IPS DF 6.9 (cell line): ENCODE measurements around the gene PCDHA8.
"Not testable (repeated sequence)": the region's sequence is repeated elsewhere in the genome, so short reads cannot be mapped to it uniquely, and the experiment has no call there.

Experiments used
- DNase-seq: peaks from one replicate; pipeline ENCODE4 v3.0.0-alpha.2; 2013; ENCODE audit warnings: low read depth, low spot score
- H3K27ac ChIP-seq: one replicate; pipeline ENCODE4 v1.5.1; 2013; ENCODE audit warnings: low read length, control low read depth
- H3K27me3 ChIP-seq: 2 replicates; pipeline ENCODE4 v1.6.1; 2013; ENCODE audit warnings: mild to moderate bottlenecking, low read length; ENCODE audit not compliant: control insufficient read depth, insufficient read depth
- H3K36me3 ChIP-seq: 2 replicates; pipeline ENCODE4 v1.6.1; 2013; ENCODE audit warnings: low read length; ENCODE audit not compliant: control insufficient read depth, insufficient read depth
- H3K4me1 ChIP-seq: 2 replicates; pipeline ENCODE4 v1.6.1; 2013; ENCODE audit warnings: low read length; ENCODE audit not compliant: control insufficient read depth, insufficient read depth
- H3K4me3 ChIP-seq: 2 replicates; pipeline ENCODE4 v1.5.1; 2013; ENCODE audit warnings: mild to moderate bottlenecking, low read length
- H3K9me3 ChIP-seq: 2 replicates; pipeline ENCODE4 v1.6.1; 2013; ENCODE audit warnings: low read length, inconsistent platforms; ENCODE audit not compliant: control insufficient read depth, insufficient read depth
- WGBS: extraction: QIAGEN DNeasy Blood & Tissue Kit; methylation state at CpG from one replicate; pipeline ENCODE4 v1.1.7; 2013; ENCODE audit warnings: mixed read lengths, missing lambda C conversion rate; ENCODE audit not compliant: insufficient read length, insufficient coverage; 5-methylcytosine and 5-hydroxymethylcytosine counted together

PCDHA8 gene

DNA sequence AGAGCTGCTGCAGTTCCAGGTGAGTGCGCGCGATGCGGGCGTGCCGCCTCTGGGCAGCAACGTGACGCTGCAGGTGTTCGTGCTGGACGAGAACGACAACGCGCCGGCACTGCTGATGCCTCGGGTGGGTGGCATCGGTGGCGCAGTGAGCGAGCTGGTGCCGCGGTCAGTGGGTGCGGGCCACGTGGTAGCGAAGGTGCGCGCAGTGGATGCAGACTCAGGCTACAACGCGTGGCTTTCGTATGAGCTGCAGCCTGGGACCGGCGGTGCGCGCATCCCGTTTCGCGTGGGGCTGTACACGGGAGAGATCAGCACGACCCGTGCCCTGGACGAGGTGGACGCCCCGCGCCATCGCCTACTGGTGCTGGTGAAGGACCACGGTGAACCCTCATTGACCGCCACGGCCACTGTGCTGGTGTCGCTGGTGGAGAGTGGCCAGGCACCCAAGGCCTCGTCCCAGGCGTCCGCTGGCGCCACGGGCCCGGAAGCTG is 38.2 kb upstream of the PCDHA8 start:
- no peak overlapping the region for H3K27ac ChIP-seq
- H3K36me3 ChIP-seq: peaks cover 4% of the 10 kb centered on the region; the same call in 1 of the 2 replicates
- no CpG with 5 or more reads among the region's 53 CpGs for WGBS
- H3K4me3 ChIP-seq: no peak overlapping the region
- no peaks in the 10 kb centered on the region for H3K4me1 ChIP-seq
- no peaks in the 10 kb centered on the region for H3K9me3 ChIP-seq
- DNase-seq: no peak
- H3K27me3 ChIP-seq: no peaks in the 10 kb centered on the region

- Histone ChIP-seq H3K27me3 (no peaks in the 10 kb centered on the region), H3K9me3 (no peaks in the 10 kb centered on the region), H3K27ac (no peak within 1 kb of the TSS), H3K4me3 (peak within 1 kb of the TSS; percentile 74; the same call in 1 of the 2 replicates), H3K36me3 (peaks cover 4% of the 10 kb centered on the region; the same call in 1 of the 2 replicates), H3K4me1 (no peaks in the 10 kb centered on the region)
- no CpG with 5 or more reads among the region's 47 CpGs for WGBS
- DNase-seq: no peak
These were observed 33.9 kb upstream of the PCDHA8 start, which contains the start of gene PCDHA4 for GRCh38 chr5:140806834-140807775. TSS of gene PCDHA4 (plus strand) at chr5:140807068.

- H3K27ac ChIP-seq, H3K4me1 ChIP-seq, H3K4me3 ChIP-seq, H3K9me3 ChIP-seq, H3K36me3 ChIP-seq, DNase-seq, H3K27me3 ChIP-seq: not testable (repeated sequence)
- no CpG with 5 or more reads among the region's 62 CpGs for WGBS
These were observed 32.6 kb upstream of the PCDHA8 start for GRCh38 chr5:140808241-140808888.

GRCh38 chr5:140808889-140809291 is 32.1 kb upstream of the PCDHA8 start:
- no CpG with 5 or more reads among the region's 43 CpGs for WGBS
- Histone ChIP-seq H3K36me3 (no peaks in the 10 kb centered on the region), H3K27me3 (no peaks in the 10 kb centered on the region), H3K4me1 (no peaks in the 10 kb centered on the region), H3K27ac (no peak overlapping the region), H3K9me3 (no peaks in the 10 kb centered on the region), H3K4me3 (no peak overlapping the region)
- no peak for DNase-seq

- WGBS: 100% methylated on average over 2 of the region's 39 CpGs
- no peak for DNase-seq
- H3K27ac ChIP-seq: no peak within 1 kb of the TSS
- no peaks in the 10 kb centered on the region for H3K27me3 ChIP-seq
- no peaks in the 10 kb centered on the region for H3K9me3 ChIP-seq
- peak within 1 kb of the TSS; percentile 49; the same call in 1 of the 2 replicates for H3K4me3 ChIP-seq
- no peaks in the 10 kb centered on the region for H3K36me3 ChIP-seq
- H3K4me1 ChIP-seq: no peaks in the 10 kb centered on the region
These were observed 19.4 kb upstream of the PCDHA8 start, which contains the start of gene PCDHA5 for GRCh38 chr5:140821375-140822280. TSS of gene PCDHA5 (plus strand) at chr5:140821613.

DNA sequence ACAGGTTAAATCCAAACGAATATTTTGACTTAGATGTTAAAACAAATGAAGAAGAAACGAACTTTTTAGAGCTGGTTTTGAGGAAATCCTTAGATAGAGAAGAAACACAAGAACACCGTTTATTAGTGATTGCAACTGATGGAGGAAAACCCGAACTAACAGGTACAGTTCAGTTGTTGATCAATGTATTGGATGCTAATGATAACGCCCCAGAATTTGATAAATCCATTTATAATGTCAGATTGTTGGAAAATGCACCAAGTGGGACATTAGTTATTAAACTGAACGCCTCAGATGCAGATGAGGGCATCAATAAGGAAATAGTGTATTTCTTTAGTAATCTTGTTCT is 18.7 kb upstream of the PCDHA8 start:
- DNase-seq: no peak
- Histone ChIP-seq H3K4me1 (no peaks in the 10 kb centered on the region), H3K9me3 (no peaks in the 10 kb centered on the region), H3K27me3 (no peaks in the 10 kb centered on the region), H3K36me3 (no peaks in the 10 kb centered on the region), H3K4me3 (no peak overlapping the region), H3K27ac (no peak overlapping the region)
- WGBS: no CpG with 5 or more reads among the region's 6 CpGs

DNA sequence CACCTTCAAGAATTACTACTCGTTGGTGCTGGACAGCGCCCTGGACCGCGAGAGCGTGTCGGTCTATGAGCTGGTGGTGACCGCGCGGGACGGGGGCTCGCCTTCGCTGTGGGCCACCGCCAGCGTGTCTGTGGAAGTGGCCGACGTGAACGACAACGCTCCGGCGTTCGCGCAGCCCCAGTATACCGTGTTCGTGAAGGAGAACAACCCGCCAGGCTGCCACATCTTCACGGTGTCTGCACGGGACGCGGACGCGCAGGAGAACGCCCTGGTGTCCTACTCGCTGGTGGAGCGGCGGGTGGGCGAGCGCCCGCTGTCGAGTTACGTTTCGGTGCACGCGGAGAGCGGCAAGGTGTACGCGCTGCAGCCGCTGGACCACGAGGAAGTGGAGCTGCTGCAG is 18.0 kb upstream of the PCDHA8 start:
- H3K4me3 ChIP-seq, H3K27ac ChIP-seq, H3K4me1 ChIP-seq, DNase-seq, H3K27me3 ChIP-seq, H3K36me3 ChIP-seq, H3K9me3 ChIP-seq: not testable (repeated sequence)
- WGBS: no CpG with 5 or more reads among the region's 48 CpGs

- no CpG with 5 or more reads among the region's 38 CpGs for WGBS
- H3K36me3 ChIP-seq: no peaks in the 10 kb centered on the region
- no peak for DNase-seq
- H3K27me3 ChIP-seq: no peaks in the 10 kb centered on the region
- no peak overlapping the region for H3K27ac ChIP-seq
- H3K4me1 ChIP-seq: no peaks in the 10 kb centered on the region
- no peaks in the 10 kb centered on the region for H3K9me3 ChIP-seq
- no peak overlapping the region for H3K4me3 ChIP-seq
These were observed 17.5 kb upstream of the PCDHA8 start for GRCh38 chr5:140823475-140823874.

GRCh38 chr5:140827704-140828361 is 13.2 kb upstream of the PCDHA8 start, which contains the start of gene PCDHA6:
TSS of gene PCDHA6 (plus strand) at chr5:140827960. CDS start at chr5:140828092, 132 bp downstream.
- Histone ChIP-seq H3K4me1 (no peaks in the 10 kb centered on the region), H3K27me3 (no peaks in the 10 kb centered on the region), H3K4me3 (no peak within 1 kb of the TSS), H3K27ac (no peak within 1 kb of the TSS), H3K9me3 (no peaks in the 10 kb centered on the region), H3K36me3 (no peaks in the 10 kb centered on the region)
- no peak for DNase-seq
- WGBS: no CpG with 5 or more reads among the region's 27 CpGs
